Measurements from ENCODE around the gene ARID2. TPM values are rescaled to one million over a fixed set of nuclear protein-coding genes. Genes with fewer than 3 reads are reported as not detected.

The ARID2 gene
- total and polyA plus RNA-seq, 2 of the 4 experiments (the other 2 are of a cell fraction): 5.4 to 28.1 TPM

DNA sequence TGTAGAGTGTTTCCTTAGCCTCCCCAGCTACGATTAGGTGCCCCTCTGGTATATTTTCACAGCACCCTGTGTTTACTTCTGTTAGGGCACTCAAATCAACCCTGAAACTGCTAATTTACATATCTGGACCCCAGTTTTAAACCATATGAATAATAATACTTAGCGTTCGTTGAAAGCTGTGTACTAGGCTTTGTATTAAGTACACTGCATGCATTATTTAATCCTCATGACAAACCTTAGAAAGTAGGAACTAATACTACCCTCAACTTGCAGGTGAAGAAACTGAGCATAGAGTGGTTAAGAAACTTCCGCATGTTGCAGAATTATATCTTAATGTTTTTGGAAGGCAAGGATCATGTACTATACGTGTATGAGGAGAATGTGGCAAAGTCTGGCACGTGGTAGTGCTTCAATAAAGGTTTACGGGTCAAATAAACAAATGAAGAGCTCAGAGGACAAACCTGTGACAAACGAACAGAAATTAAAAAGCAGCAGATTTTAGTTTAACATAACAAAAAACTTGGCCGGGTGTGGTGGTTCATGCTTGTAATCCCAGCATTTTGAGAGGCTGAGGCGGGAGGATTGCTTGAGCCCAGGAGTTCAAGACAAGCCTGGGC is 22.2 kb upstream of the ARID2 start:
- no peaks in the 10 kb centered on the region for H4K20me1 ChIP-seq (ENCODE audit: insufficient read depth, low read length)
- H3K4me3 ChIP-seq (ENCODE audit: insufficient read depth, low read depth, low read length): no peak overlapping the region
- H4K91ac ChIP-seq (ENCODE audit: insufficient read depth, low read depth, low read length): no peak overlapping the region
- POLR2A ChIA-PET (ENCODE audit: unreplicated experiment): no interaction called here
- in situ Hi-C loops (cut with MboI; ENCODE audit: low sequenced_read_pairs): no loop called here
- no peak overlapping the region for H4K5ac ChIP-seq (ENCODE audit: low read depth, low read length)
- dilution Hi-C loops (cut with HindIII; ENCODE audit: low sequenced_read_pairs, unreplicated experiment): no loop called here
- H3K56ac ChIP-seq (ENCODE audit: extremely low read depth, insufficient read depth, low read length): no peak overlapping the region
- BruUV-seq (replicated peaks): no TSS peak
- no peak overlapping the region for H2BK20ac ChIP-seq (ENCODE audit: low read depth, low read length)
- intact Hi-C loops (cut with micrococcal nuclease): no loop called here
- 0 out of 2 replicates have a peak, but pooled peaks cover 4% of the 10 kb centered on the region for H3K9me1 ChIP-seq (ENCODE audit: insufficient read depth, low read length)
- H4K8ac ChIP-seq (ENCODE audit: low read depth in 2 of 2, low read length in 2 of 2): no peak overlapping the region
- no peak overlapping the region for H2AK9ac ChIP-seq (replicated peaks; ENCODE audit: low read depth, low read length, poor library complexity)
- no peaks in the 10 kb centered on the region for H3K9me3 ChIP-seq (ENCODE audit: control insufficient read depth, insufficient read depth, low read length)
- TF ChIP-seq RCOR1 (IDR thresholded peaks at IDR 0.05; ENCODE audit: insufficient replicate concordance, low read length) (no peak), ELK1 (IDR thresholded peaks at IDR 0.05; ENCODE audit: borderline replicate concordance, low read depth, low read length) (no peak), NFE2L2 (IDR thresholded peaks at IDR 0.05; ENCODE audit: low read depth, low read length) (no peak), MXI1 (IDR thresholded peaks at IDR 0.05; ENCODE audit: borderline replicate concordance, low read depth, low read length) (no peak), SMC3 (IDR thresholded peaks at IDR 0.05; ENCODE audit: low read depth, low read length) (no peak), CEBPB (IDR thresholded peaks at IDR 0.05; ENCODE audit: low read depth, low read length) (no peak), RAD21 (IDR thresholded peaks at IDR 0.05; ENCODE audit: low read length) (no peak), RFX5 (IDR thresholded peaks at IDR 0.05; ENCODE audit: low read depth, low read length) (no peak), MAZ (IDR thresholded peaks at IDR 0.05; ENCODE audit: borderline replicate concordance, low read depth, low read length) (no peak), BHLHE40 (IDR thresholded peaks at IDR 0.05; ENCODE audit: low read depth, low read length) (no peak), POLR2A (IDR thresholded peaks at IDR 0.05; ENCODE audit: low read depth, low read length) (no peak)
- H2BK5ac ChIP-seq (ENCODE audit: low read depth, low read length, poor library complexity, severe bottlenecking): no peak overlapping the region
- DNase-seq (no peak), ATAC-seq (ENCODE audit: low read depth) (no peak)
- CTCF ChIA-PET: no interaction called here
- 92% methylated on average over 4 of the region's 10 CpGs; no CpG with 5 or more reads in 1 of the 2 experiments for WGBS, 2 experiments (ENCODE audit: extremely low coverage in 2 of 2, insufficient read length in 1 of 2)
- no peak overlapping the region for H2AK5ac ChIP-seq (ENCODE audit: low read depth, low read length)
- no peak overlapping the region for H3K27ac ChIP-seq (ENCODE audit: insufficient read depth, low read length)
- no peak overlapping the region for H3K23ac ChIP-seq (ENCODE audit: low read depth, low read length)
- H2BK120ac ChIP-seq (ENCODE audit: low read depth, low read length): no peak overlapping the region
- no peaks in the 10 kb centered on the region for H3K27me3 ChIP-seq (ENCODE audit: control insufficient read depth, insufficient read depth, low read length)
- no peak overlapping the region for H3K4me2 ChIP-seq (ENCODE audit: low read depth, low read length)
- H3K4ac ChIP-seq (ENCODE audit: low read depth, low read length): no peak overlapping the region
- H3K36me3 ChIP-seq (ENCODE audit: control insufficient read depth, insufficient read depth, low read length): no peaks in the 10 kb centered on the region
- H3K18ac ChIP-seq (ENCODE audit: low read depth, low read length): no peak overlapping the region
- no peak overlapping the region for H2AFZ ChIP-seq (replicated peaks; ENCODE audit: low read length, poor library complexity)
- no peak overlapping the region for H3K14ac ChIP-seq (replicated peaks; ENCODE audit: low read depth, low read length)
- H3K4me1 ChIP-seq (ENCODE audit: control insufficient read depth, insufficient read depth, low read length): no peaks in the 10 kb centered on the region
- no peak overlapping the region for H3K9ac ChIP-seq (ENCODE audit: low read depth, low read length)
- peaks cover 0 to 3% of the 10 kb centered on the region in 2 experiments; a peak in 2 of 4 replicates for H3K79me1 ChIP-seq (ENCODE audit: low read depth in 1 of 2, low read length in 2 of 2)
- H2BK15ac ChIP-seq (ENCODE audit: low read depth, low read length): no peak overlapping the region
